Measurements from ENCODE around the gene ACBD4.
A peak's percentile ranks its signal among the peaks of the same experiment; 100 is the strongest.

Gene ACBD4

GRCh38 chr17:45146592-45146889 is 11.1 kb downstream of the ACBD4 start:
- no peaks in the 10 kb centered on the region for H4K20me1 ChIP-seq (ENCODE audit: insufficient read depth, low read length)
- no peaks in the 10 kb centered on the region for H3K36me3 ChIP-seq (ENCODE audit: insufficient read depth, low read length)
- H3K4me2 ChIP-seq (ENCODE audit: low read length) = peak overlapping the region; percentile 56
- H3K9me3 ChIP-seq (ENCODE audit: low read length) = no peaks in the 10 kb centered on the region
- H3K27me3 ChIP-seq (ENCODE audit: insufficient read depth, low read length) = no peaks in the 10 kb centered on the region
- H3K79me2 ChIP-seq (ENCODE audit: insufficient read depth, low read length) = no peaks in the 10 kb centered on the region
- H2AFZ ChIP-seq (ENCODE audit: low read length) = no peak overlapping the region
- no peak for TF ChIP-seq EZH2 (IDR thresholded peaks at IDR 0.05; ENCODE audit: borderline replicate concordance, low read length)
- TF ChIP-seq, protein P1, sequence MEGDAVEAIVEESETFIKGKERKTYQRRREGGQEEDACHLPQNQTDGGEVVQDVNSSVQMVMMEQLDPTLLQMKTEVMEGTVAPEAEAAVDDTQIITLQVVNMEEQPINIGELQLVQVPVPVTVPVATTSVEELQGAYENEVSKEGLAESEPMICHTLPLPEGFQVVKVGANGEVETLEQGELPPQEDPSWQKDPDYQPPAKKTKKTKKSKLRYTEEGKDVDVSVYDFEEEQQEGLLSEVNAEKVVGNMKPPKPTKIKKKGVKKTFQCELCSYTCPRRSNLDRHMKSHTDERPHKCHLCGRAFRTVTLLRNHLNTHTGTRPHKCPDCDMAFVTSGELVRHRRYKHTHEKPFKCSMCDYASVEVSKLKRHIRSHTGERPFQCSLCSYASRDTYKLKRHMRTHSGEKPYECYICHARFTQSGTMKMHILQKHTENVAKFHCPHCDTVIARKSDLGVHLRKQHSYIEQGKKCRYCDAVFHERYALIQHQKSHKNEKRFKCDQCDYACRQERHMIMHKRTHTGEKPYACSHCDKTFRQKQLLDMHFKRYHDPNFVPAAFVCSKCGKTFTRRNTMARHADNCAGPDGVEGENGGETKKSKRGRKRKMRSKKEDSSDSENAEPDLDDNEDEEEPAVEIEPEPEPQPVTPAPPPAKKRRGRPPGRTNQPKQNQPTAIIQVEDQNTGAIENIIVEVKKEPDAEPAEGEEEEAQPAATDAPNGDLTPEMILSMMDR (IDR thresholded peaks at IDR 0.05; ENCODE audit: low read length) = no peak
- peaks cover 5% of the 10 kb centered on the region; the same call in 1 of the 2 replicates for H3F3A ChIP-seq (ENCODE audit: insufficient read depth, low read length)
- H3K9me2 ChIP-seq (ENCODE audit: low read depth, low read length) = no peaks in the 10 kb centered on the region
- no peak overlapping the region for H3K27ac ChIP-seq (ENCODE audit: low read depth, low read length, poor library complexity, severe bottlenecking)
- H3K4me3 ChIP-seq (ENCODE audit: low read depth, low read length, poor library complexity, severe bottlenecking) = peak overlapping the region; percentile 72
- peaks cover 48% of the 10 kb centered on the region for H3K4me1 ChIP-seq (ENCODE audit: insufficient read depth, low read length, severe bottlenecking)
- peak overlapping the region; percentile 63; the same call in 1 of the 2 replicates for H3K9ac ChIP-seq (ENCODE audit: low read length)

- no peaks in the 10 kb centered on the region for H3K36me3 ChIP-seq (ENCODE audit: insufficient read depth, low read length)
- H3K4me2 ChIP-seq (ENCODE audit: low read length) = peak overlapping the region; percentile 56
- no peak for TF ChIP-seq EZH2 (IDR thresholded peaks at IDR 0.05; ENCODE audit: borderline replicate concordance, low read length)
- TF ChIP-seq, protein P1 (IDR thresholded peaks at IDR 0.05; ENCODE audit: low read length) = no peak
- H3K79me2 ChIP-seq (ENCODE audit: insufficient read depth, low read length) = no peaks in the 10 kb centered on the region
- H3K9me2 ChIP-seq (ENCODE audit: low read depth, low read length) = no peaks in the 10 kb centered on the region
- no peaks in the 10 kb centered on the region for H4K20me1 ChIP-seq (ENCODE audit: insufficient read depth, low read length)
- H3K27ac ChIP-seq (ENCODE audit: low read depth, low read length, poor library complexity, severe bottlenecking) = peak overlapping the region; percentile 83
- peaks cover 9% of the 10 kb centered on the region; the same call in 1 of the 2 replicates for H3F3A ChIP-seq (ENCODE audit: insufficient read depth, low read length)
- peak overlapping the region; percentile 51; the same call in 1 of the 2 replicates for H2AFZ ChIP-seq (ENCODE audit: low read length)
- no peaks in the 10 kb centered on the region for H3K9me3 ChIP-seq (ENCODE audit: low read length)
- H3K4me3 ChIP-seq (ENCODE audit: low read depth, low read length, poor library complexity, severe bottlenecking) = peak overlapping the region; percentile 72
- peak overlapping the region; percentile 63 for H3K9ac ChIP-seq (ENCODE audit: low read length)
- H3K4me1 ChIP-seq (ENCODE audit: insufficient read depth, low read length, severe bottlenecking) = peaks cover 51% of the 10 kb centered on the region
- no peaks in the 10 kb centered on the region for H3K27me3 ChIP-seq (ENCODE audit: insufficient read depth, low read length)
Observed at GRCh38 chr17:45146890-45147580, 11.5 kb downstream of the ACBD4 start.

- Histone ChIP-seq H3F3A (ENCODE audit: insufficient read depth, low read length) (peaks cover 9% of the 10 kb centered on the region; the same call in 1 of the 2 replicates), H3K27ac (ENCODE audit: low read depth, low read length, poor library complexity, severe bottlenecking) (peak overlapping the region; percentile 83), H2AFZ (ENCODE audit: low read length) (no peak overlapping the region), H3K79me2 (ENCODE audit: insufficient read depth, low read length) (no peaks in the 10 kb centered on the region), H3K4me2 (ENCODE audit: low read length) (peak overlapping the region; percentile 56), H3K4me1 (ENCODE audit: insufficient read depth, low read length, severe bottlenecking) (peaks cover 51% of the 10 kb centered on the region), H3K27me3 (ENCODE audit: insufficient read depth, low read length) (no peaks in the 10 kb centered on the region), H4K20me1 (ENCODE audit: insufficient read depth, low read length) (no peaks in the 10 kb centered on the region), H3K9me2 (ENCODE audit: low read depth, low read length) (no peaks in the 10 kb centered on the region), H3K4me3 (ENCODE audit: low read depth, low read length, poor library complexity, severe bottlenecking) (peak overlapping the region; percentile 72), H3K36me3 (ENCODE audit: insufficient read depth, low read length) (no peaks in the 10 kb centered on the region), H3K9me3 (ENCODE audit: low read length) (no peaks in the 10 kb centered on the region), H3K9ac (ENCODE audit: low read length) (peak overlapping the region; percentile 63)
- no peak for TF ChIP-seq EZH2 (IDR thresholded peaks at IDR 0.05; ENCODE audit: borderline replicate concordance, low read length)
- TF ChIP-seq, protein P1 (IDR thresholded peaks at IDR 0.05; ENCODE audit: low read length) = no peak
Observed at GRCh38 chr17:45147581-45148182, 12.2 kb downstream of the ACBD4 start.
